Panc1 (cell line): ENCODE measurements around the gene KRTAP2-1. TPM values are rescaled to one million over a fixed set of nuclear protein-coding genes. Genes with fewer than 3 reads are reported as not detected.
A peak's percentile ranks its signal among the peaks of the same experiment; 100 is the strongest.
"Not testable (repeated sequence)": the region's sequence is repeated elsewhere in the genome, so short reads cannot be mapped to it uniquely, and the experiment has no call there.

Experiments
- ATAC-seq: fragments of 200-7000 bp; cut with Tn5 transposase; 2 replicates; pipeline ENCODE4 v1.9.1; 2020; ENCODE audit warnings: mild to moderate bottlenecking, moderate library complexity
- BruUV-seq: library from RNA; stranded (reverse); fragments of 400-500 nt; replicated peaks from 2 replicates; lab custom pipeline; 2021; lab: Mats Ljungman, UMichigan
- CTCF ChIA-PET: fragments of 300-600 bp; sonication (Branson Sonifier 250); formaldehyde crosslinking; loops from one replicate; lab custom pipeline; 2022; ENCODE audit warnings: antibody characterized with exemption; lab: Charles Lee
- POLR2A ChIA-PET: fragments of 300-600 bp; sonication (Branson Sonifier 250); formaldehyde crosslinking; loops from one replicate; lab custom pipeline; 2022; ENCODE audit warnings: antibody characterized with exemption; lab: Charles Lee
- DNase-seq: peaks from one replicate; pipeline ENCODE4 v3.0.0-alpha.2; 2010; ENCODE audit warnings: low read depth, low spot score
- H3K27ac ChIP-seq: 2 replicates; pipeline ENCODE4 v1.5.1; 2011; ENCODE audit warnings: mild to moderate bottlenecking, low read length, inconsistent platforms
- H3K27me3 ChIP-seq: fragments of 200-500 bp; sonication (Bioruptor generic); 2 replicates; pipeline ENCODE4 v1.6.0; 2014; ENCODE audit warnings: low read length, inconsistent platforms; ENCODE audit not compliant: control insufficient read depth, insufficient read depth
- H3K36me3 ChIP-seq: fragments of 200-500 bp; sonication (Bioruptor generic); 2 replicates; pipeline ENCODE4 v1.5.1; 2014; ENCODE audit warnings: inconsistent platforms, mild to moderate bottlenecking, low read length, moderate library complexity; ENCODE audit not compliant: control insufficient read depth, insufficient read depth
- H3K4me1 ChIP-seq: 2 replicates; pipeline ENCODE4 v1.5.1; 2011; ENCODE audit warnings: inconsistent platforms, mild to moderate bottlenecking, low read length, moderate library complexity; ENCODE audit not compliant: control insufficient read depth, insufficient read depth
- H3K4me3 ChIP-seq, 2 experiments: 2 replicates each; pipeline ENCODE4 v1.5.1; 2011 to 2012; ENCODE audit warnings: low read depth in 2 of 2, low read length in 2 of 2, mild to moderate bottlenecking in 2 of 2, inconsistent platforms in 1 of 2, moderate library complexity in 1 of 2
- H3K9me3 ChIP-seq: fragments of 200-500 bp; sonication (Bioruptor generic); 2 replicates; pipeline ENCODE4 v1.5.1; 2014; ENCODE audit warnings: low read depth, mild to moderate bottlenecking, inconsistent platforms, low read length, moderate library complexity; ENCODE audit not compliant: control insufficient read depth, insufficient read depth
- POLR2AphosphoS5 ChIP-seq: IDR thresholded peaks from 2 replicates; pipeline ENCODE4 v1.6.1; 2012; ENCODE audit warnings: mild to moderate bottlenecking, low read depth, low read length, moderate library complexity
- SIN3A ChIP-seq: IDR thresholded peaks from 2 replicates; pipeline ENCODE4 v1.6.1; 2012; ENCODE audit warnings: low read depth, mild to moderate bottlenecking, low read length, moderate library complexity, borderline replicate concordance; ENCODE audit not compliant: insufficient read depth
- TCF7L2 ChIP-seq: IDR thresholded peaks from 2 replicates; pipeline ENCODE4 v1.6.1; 2011; ENCODE audit warnings: mild to moderate bottlenecking, low read depth, low read length, inconsistent platforms
- in situ Hi-C: cut with HindIII; loops from 2 replicates; pipeline ENCODE4 v1.10.0; 2016; ENCODE audit warnings: low sequenced_read_pairs, low pct_unique_long_range_greater_than_20kb
- intact Hi-C: fragments of 100-400 bp; cut with micrococcal nuclease; formaldehyde crosslinking; loops from one replicate; pipeline ENCODE4 v1.10.0; 2022; ENCODE audit not compliant: unreplicated experiment
- total RNA-seq: library from RNA; stranded (reverse); gene quantifications from one replicate; pipeline ENCODE4 v1.2.1, GENCODE V29; 2021; ENCODE audit not compliant: unreplicated experiment
- TF ChIP-seq, protein P1 (sequence below): fragments of 450-650 bp; IDR thresholded peaks from 2 replicates; pipeline ENCODE4 v1.5.1; 2017; ENCODE audit warnings: mild to moderate bottlenecking
- TF ChIP-seq, protein P2 (sequence below), 2 experiments: IDR thresholded peaks; 2 replicates each; pipeline ENCODE4 v1.6.1; 2011 to 2012; ENCODE audit warnings: low read depth in 2 of 2, control low read depth in 1 of 2, low read length in 1 of 2, mild to moderate bottlenecking in 1 of 2, moderate library complexity in 1 of 2; ENCODE audit not compliant: insufficient read depth in 1 of 2

Gene KRTAP2-1
- total RNA-seq, 1 experiment from 2014 or later, result not detected

DNA sequence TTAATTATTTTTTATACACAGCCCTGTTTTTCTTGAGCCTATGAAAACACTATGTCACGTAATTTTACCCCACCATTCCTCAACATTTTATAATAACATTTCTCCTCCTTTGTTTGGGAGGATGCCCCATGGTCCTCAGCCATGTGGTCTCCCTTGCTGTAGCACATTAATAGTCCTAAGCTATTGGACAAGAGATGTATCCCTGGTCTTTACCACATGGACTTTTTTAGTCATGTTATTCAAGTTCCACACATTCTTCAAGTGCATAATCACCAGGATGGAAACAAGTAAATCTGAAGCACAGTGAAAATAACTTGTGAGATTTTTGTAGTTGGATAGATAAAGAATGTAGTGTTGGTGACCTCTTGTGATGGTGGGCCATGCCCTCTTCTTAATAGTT lies 14.8 kb upstream of the KRTAP2-1 start:
- CTCF ChIA-PET, result no interaction called here
- intact Hi-C loops (no loop called here), in situ Hi-C loops (no loop called here)

DNA sequence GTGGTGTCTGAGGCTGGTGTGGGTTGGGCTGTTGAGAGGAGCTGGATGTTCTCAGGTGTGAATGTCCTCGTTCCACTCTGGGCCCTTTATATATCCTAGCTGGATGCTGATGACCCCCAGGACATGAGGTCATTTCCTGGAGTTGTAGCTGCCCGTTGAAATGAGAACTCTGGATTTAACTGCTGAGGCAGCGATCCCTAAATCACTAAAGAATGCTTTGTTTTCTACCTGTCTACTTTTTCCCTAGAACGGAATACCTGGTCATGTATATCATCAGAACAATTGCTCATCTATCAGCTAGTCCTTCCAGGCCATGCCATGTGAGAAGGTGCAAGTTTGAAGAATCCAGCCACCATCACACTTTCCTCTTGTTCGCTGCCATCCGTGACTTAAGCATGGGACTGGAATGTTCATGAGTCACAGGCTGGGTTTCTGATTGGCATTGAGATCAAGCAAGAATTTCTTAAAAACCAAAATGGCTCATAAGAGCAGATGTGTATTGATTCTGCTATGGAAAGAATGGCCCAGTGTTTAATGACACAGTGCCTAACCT lies 13.0 kb upstream of the KRTAP2-1 start, which contains the start of gene KRTAP2-3:
Gene KRTAP2-3 (minus strand): TSS at position 63 of the 553 bp plus-strand sequence. CDS start 64 bp downstream, outside the sequence.
- no peaks in the 10 kb centered on the region for H3K9me3 ChIP-seq
- no peaks in the 10 kb centered on the region for H3K4me1 ChIP-seq
- TF ChIP-seq POLR2AphosphoS5, result no peak
- no peak for TF ChIP-seq TCF7L2
- TF ChIP-seq, protein P1, sequence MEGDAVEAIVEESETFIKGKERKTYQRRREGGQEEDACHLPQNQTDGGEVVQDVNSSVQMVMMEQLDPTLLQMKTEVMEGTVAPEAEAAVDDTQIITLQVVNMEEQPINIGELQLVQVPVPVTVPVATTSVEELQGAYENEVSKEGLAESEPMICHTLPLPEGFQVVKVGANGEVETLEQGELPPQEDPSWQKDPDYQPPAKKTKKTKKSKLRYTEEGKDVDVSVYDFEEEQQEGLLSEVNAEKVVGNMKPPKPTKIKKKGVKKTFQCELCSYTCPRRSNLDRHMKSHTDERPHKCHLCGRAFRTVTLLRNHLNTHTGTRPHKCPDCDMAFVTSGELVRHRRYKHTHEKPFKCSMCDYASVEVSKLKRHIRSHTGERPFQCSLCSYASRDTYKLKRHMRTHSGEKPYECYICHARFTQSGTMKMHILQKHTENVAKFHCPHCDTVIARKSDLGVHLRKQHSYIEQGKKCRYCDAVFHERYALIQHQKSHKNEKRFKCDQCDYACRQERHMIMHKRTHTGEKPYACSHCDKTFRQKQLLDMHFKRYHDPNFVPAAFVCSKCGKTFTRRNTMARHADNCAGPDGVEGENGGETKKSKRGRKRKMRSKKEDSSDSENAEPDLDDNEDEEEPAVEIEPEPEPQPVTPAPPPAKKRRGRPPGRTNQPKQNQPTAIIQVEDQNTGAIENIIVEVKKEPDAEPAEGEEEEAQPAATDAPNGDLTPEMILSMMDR, result no peak
- TF ChIP-seq, protein P2, sequence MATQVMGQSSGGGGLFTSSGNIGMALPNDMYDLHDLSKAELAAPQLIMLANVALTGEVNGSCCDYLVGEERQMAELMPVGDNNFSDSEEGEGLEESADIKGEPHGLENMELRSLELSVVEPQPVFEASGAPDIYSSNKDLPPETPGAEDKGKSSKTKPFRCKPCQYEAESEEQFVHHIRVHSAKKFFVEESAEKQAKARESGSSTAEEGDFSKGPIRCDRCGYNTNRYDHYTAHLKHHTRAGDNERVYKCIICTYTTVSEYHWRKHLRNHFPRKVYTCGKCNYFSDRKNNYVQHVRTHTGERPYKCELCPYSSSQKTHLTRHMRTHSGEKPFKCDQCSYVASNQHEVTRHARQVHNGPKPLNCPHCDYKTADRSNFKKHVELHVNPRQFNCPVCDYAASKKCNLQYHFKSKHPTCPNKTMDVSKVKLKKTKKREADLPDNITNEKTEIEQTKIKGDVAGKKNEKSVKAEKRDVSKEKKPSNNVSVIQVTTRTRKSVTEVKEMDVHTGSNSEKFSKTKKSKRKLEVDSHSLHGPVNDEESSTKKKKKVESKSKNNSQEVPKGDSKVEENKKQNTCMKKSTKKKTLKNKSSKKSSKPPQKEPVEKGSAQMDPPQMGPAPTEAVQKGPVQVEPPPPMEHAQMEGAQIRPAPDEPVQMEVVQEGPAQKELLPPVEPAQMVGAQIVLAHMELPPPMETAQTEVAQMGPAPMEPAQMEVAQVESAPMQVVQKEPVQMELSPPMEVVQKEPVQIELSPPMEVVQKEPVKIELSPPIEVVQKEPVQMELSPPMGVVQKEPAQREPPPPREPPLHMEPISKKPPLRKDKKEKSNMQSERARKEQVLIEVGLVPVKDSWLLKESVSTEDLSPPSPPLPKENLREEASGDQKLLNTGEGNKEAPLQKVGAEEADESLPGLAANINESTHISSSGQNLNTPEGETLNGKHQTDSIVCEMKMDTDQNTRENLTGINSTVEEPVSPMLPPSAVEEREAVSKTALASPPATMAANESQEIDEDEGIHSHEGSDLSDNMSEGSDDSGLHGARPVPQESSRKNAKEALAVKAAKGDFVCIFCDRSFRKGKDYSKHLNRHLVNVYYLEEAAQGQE (IDR thresholded peaks at IDR 0.05; ENCODE audit: insufficient read depth in 1 of 2, low read depth in 2 of 2, low read length in 1 of 2), result no peak
- in situ Hi-C loops, result no loop called here
- no peak within 1 kb of the TSS for H3K27ac ChIP-seq
- intact Hi-C loops, result no loop called here
- no peaks in the 10 kb centered on the region for H3K27me3 ChIP-seq
- POLR2A ChIA-PET, result no interaction called here
- CTCF ChIA-PET, result no interaction called here
- DNase-seq (peak; percentile 45), ATAC-seq (peak; percentile 67)
- BruUV-seq, result no TSS peak
- H3K36me3 ChIP-seq, result no peaks in the 10 kb centered on the region
- H3K4me3 ChIP-seq, result no peak within 1 kb of the TSS

More for the DNA sequence above, 14.8 kb upstream of the KRTAP2-1 start:
- ATAC-seq, result no peak
- Histone ChIP-seq H3K9me3 (no peaks in the 10 kb centered on the region), H3K27me3 (no peaks in the 10 kb centered on the region), H3K4me3 (no peak overlapping the region), H3K27ac (no peak overlapping the region), H3K4me1 (no peaks in the 10 kb centered on the region), H3K36me3 (no peaks in the 10 kb centered on the region)
- DNase-seq, result no peak
- POLR2A ChIA-PET, result no interaction called here
- TF ChIP-seq, protein P2 (IDR thresholded peaks at IDR 0.05; ENCODE audit: insufficient read depth in 1 of 2, low read depth in 2 of 2, low read length in 1 of 2), result no peak
- TF ChIP-seq POLR2AphosphoS5 (no peak), SIN3A (no peak), TCF7L2 (no peak)
- TF ChIP-seq, protein P1, result no peak
- BruUV-seq, result no TSS peak

DNA sequence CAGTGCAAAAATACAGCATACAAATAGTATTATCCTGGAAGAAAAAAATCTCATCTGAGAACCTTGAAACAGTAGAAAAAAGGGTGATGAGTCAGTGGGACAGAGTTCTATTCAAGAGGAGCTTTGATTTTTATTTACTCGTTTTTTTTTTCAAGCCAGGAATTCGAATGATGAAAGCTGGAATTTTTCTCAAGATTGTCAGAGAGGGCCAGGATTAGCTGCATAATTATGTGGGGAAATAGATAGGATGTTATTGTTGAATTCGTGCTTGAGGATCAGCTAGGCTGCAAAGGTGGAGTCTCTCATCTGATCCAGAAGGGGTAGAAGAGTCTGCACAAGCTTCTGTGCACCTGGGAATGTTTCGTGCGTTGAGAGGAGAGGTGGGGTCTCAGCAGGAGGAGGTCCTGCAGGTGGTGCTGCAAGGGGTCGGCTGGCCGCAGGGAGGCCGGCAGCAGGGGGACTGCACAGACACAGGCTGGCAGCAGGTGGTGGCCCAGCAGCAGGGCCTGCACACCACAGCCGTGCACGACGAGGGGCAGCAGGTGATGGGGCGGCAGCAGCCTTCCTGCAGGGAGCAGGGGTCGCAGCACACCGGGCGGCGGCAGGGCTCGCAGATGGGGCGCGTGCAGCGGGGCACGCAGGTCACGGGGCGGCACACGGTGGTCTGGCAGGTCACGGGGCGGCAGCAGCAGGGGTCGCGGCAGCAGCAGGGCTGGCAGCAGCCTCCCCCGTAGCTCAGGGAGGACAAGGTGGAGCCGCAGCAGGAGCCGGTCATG lies 12.3 kb upstream of the KRTAP2-1 start:
- H3K4me1 ChIP-seq, DNase-seq, intact Hi-C loops, H3K4me3 ChIP-seq, BruUV-seq, POLR2A ChIA-PET, H3K9me3 ChIP-seq, H3K27ac ChIP-seq, H3K36me3 ChIP-seq, in situ Hi-C loops, H3K27me3 ChIP-seq: not testable (repeated sequence)
- CTCF ChIA-PET, result interaction anchor here (0.6 to 0.7 kb wide), 2 partner anchors 97 to 430 kb away, joined by 3 to 4 read pairs; partner anchors contain the start of gene KRT36
- peak; percentile 42; the same call in 1 of the 2 replicates for ATAC-seq
